Smooth muscle cell (in vitro differentiated cells): ENCODE measurements around the gene FSHR. TPM values are rescaled to one million over a fixed set of nuclear protein-coding genes. Genes with fewer than 3 reads are reported as not detected.
A peak's percentile ranks its signal among the peaks of the same experiment; 100 is the strongest.

Experiments
- DNase-seq: peaks from one replicate; lab custom pipeline; 2025; ENCODE audit not compliant: unreplicated experiment; lab: John Stamatoyannopoulos, UW
- H2AFZ ChIP-seq: fragments of 200-600 bp; sonication (generic); 2 replicates; pipeline ENCODE4 v1.6.0; 2016; ENCODE audit warnings: antibody characterized with exemption, low read depth, mild to moderate bottlenecking
- H3F3A ChIP-seq: fragments of 200-600 bp; sonication (generic); 2 replicates; pipeline ENCODE4 v1.6.0; 2017; ENCODE audit warnings: antibody characterized with exemption, low read depth
- H3K27ac ChIP-seq: fragments of 200-600 bp; sonication (generic); 2 replicates; pipeline ENCODE4 v1.5.1; 2016; ENCODE audit warnings: low read depth, mild to moderate bottlenecking
- H3K27me3 ChIP-seq: fragments of 200-600 bp; sonication (generic); 2 replicates; pipeline ENCODE4 v1.6.1; 2016; ENCODE audit warnings: low read depth, mild to moderate bottlenecking
- H3K36me3 ChIP-seq: fragments of 200-600 bp; sonication (generic); 2 replicates; pipeline ENCODE4 v1.5.1; 2016; ENCODE audit warnings: low read depth
- H3K4me1 ChIP-seq: fragments of 200-600 bp; sonication (generic); 2 replicates; pipeline ENCODE4 v1.5.1; 2016; ENCODE audit warnings: low read depth
- H3K4me2 ChIP-seq: fragments of 200-600 bp; sonication (generic); 2 replicates; pipeline ENCODE4 v1.6.0; 2016; ENCODE audit warnings: mild to moderate bottlenecking
- H3K4me3 ChIP-seq: fragments of 200-600 bp; sonication (generic); 2 replicates; pipeline ENCODE4 v1.5.1; 2016; ENCODE audit warnings: mild to moderate bottlenecking
- H3K79me2 ChIP-seq: fragments of 200-600 bp; sonication (generic); 2 replicates; pipeline ENCODE4 v1.6.0; 2016; ENCODE audit warnings: low read depth, mild to moderate bottlenecking
- H3K9ac ChIP-seq: fragments of 200-600 bp; sonication (generic); 2 replicates; pipeline ENCODE4 v1.6.0; 2016; ENCODE audit warnings: low read depth
- H3K9me3 ChIP-seq: fragments of 200-600 bp; sonication (generic); replicated peaks from 2 replicates; pipeline ENCODE4 v1.5.1; 2016; ENCODE audit warnings: low read depth
- H4K20me1 ChIP-seq: fragments of 200-600 bp; sonication (generic); 2 replicates; pipeline ENCODE4 v1.6.0; 2016; ENCODE audit warnings: low read depth
- CTCF ChIP-seq: fragments of 200-600 bp; sonication (generic); IDR thresholded peaks from 2 replicates; pipeline ENCODE4 v1.5.1; 2017; ENCODE audit warnings: borderline replicate concordance, mild to moderate bottlenecking, antibody characterized with exemption; ENCODE audit not compliant: insufficient read depth, poor library complexity, severe bottlenecking
- WGBS: methylation state at CpG from one replicate; pipeline ENCODE4 v1.1.7; 2016; ENCODE audit warnings: low lambda C conversion rate; 5-methylcytosine and 5-hydroxymethylcytosine counted together
- polyA plus RNA-seq: library from polyadenylated mRNA; unstranded; fragments of >200 nt; fragmentation: Nextera tagmentation; extraction: Ambion mirVana; gene quantifications from 2 replicates; pipeline ENCODE4 v1.2.1, GENCODE V29; 2016
- total RNA-seq: library from RNA; depleted of rRNA; stranded (reverse); fragments of >200 nt; gene quantifications from 2 replicates; pipeline ENCODE4 v1.2.3, GENCODE V29; 2014

Gene FSHR
- total and polyA plus RNA-seq, 2 experiments from 2014 or later = not detected

GRCh38 chr2:49021271-49021670, 133.0 kb downstream of the FSHR start:
- Histone ChIP-seq H3K27ac (no peak overlapping the region), H3K36me3 (no peaks in the 10 kb centered on the region), H3K9me3 (no peaks in the 10 kb centered on the region), H3K4me3 (no peak overlapping the region), H3K4me2 (no peak overlapping the region), H3K27me3 (no peaks in the 10 kb centered on the region), H3K9ac (no peak overlapping the region), H3K4me1 (no peaks in the 10 kb centered on the region), H4K20me1 (no peaks in the 10 kb centered on the region), H2AFZ (no peak overlapping the region), H3K79me2 (no peaks in the 10 kb centered on the region), H3F3A (no peaks in the 10 kb centered on the region)
- DNase-seq = no peak
- WGBS = 62% methylated on average over 2 of the region's 2 CpGs
- no peak for TF ChIP-seq CTCF

DNA sequence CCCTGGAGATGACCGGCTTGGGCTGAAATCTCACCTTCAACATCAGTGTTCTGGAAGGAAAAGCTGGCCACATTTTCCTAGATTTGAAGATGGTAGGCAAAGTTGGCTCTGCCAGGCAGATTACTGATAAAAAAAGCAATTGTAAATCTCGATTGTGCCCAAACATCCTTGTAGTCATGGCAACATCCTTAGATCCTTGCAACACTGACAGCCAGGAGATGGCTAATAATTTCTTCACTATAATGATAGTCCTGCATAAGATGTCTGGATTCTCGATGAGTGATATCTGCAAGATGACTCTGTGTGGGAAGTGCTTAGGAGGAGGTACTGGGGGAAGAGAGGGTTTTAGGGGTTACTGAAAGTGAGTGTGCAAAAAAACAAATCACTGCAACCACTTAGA, 149.1 kb downstream of the FSHR start:
- no peak overlapping the region for H2AFZ ChIP-seq
- no peak overlapping the region for H3K4me3 ChIP-seq
- no peak for DNase-seq
- WGBS = 84% methylated on average over 3 of the region's 3 CpGs
- no peaks in the 10 kb centered on the region for H3K9me3 ChIP-seq
- no peak overlapping the region for H3K4me2 ChIP-seq
- no peaks in the 10 kb centered on the region for H3K4me1 ChIP-seq
- no peak overlapping the region for H3K27ac ChIP-seq
- no peaks in the 10 kb centered on the region for H3K79me2 ChIP-seq
- no peaks in the 10 kb centered on the region for H3K27me3 ChIP-seq
- no peak for TF ChIP-seq CTCF
- H4K20me1 ChIP-seq = no peaks in the 10 kb centered on the region
- no peaks in the 10 kb centered on the region for H3F3A ChIP-seq
- H3K36me3 ChIP-seq = no peaks in the 10 kb centered on the region
- H3K9ac ChIP-seq = no peak overlapping the region

GRCh38 chr2:49004036-49004626, 150.2 kb downstream of the FSHR start:
- Histone ChIP-seq H3K27me3 (no peaks in the 10 kb centered on the region), H3K9me3 (no peaks in the 10 kb centered on the region), H4K20me1 (no peaks in the 10 kb centered on the region), H3K4me1 (no peaks in the 10 kb centered on the region), H3K9ac (no peak overlapping the region), H3K27ac (no peak overlapping the region), H3F3A (no peaks in the 10 kb centered on the region), H2AFZ (no peak overlapping the region), H3K79me2 (no peaks in the 10 kb centered on the region), H3K4me3 (no peak overlapping the region), H3K36me3 (no peaks in the 10 kb centered on the region), H3K4me2 (no peak overlapping the region)
- TF ChIP-seq CTCF = no peak
- no peak for DNase-seq
- 29% methylated on average over 1 of the region's 1 CpG for WGBS

DNA sequence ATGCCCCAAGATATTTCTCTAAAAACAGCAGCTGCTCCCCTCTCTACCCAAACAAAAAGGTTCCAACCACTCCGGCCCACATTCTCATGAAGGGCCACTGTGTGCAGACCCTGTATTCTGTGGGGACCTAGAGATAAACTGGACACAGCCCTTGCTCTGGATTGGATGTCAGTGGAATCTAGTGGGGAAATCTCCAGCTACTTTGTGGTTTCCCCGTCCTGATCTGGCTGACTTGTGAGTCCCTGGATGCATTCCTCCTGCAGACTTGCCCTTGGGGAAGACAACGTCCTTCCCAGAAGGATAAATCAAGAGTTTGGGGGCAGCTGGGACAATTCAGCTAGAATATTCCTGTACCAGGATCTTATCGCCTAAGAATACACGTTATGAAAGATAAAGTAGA, 151.1 kb downstream of the FSHR start:
- H3F3A ChIP-seq = no peaks in the 10 kb centered on the region
- no peaks in the 10 kb centered on the region for H3K36me3 ChIP-seq
- no peak for TF ChIP-seq CTCF
- no peak overlapping the region for H3K27ac ChIP-seq
- H3K4me3 ChIP-seq = no peak overlapping the region
- H3K4me2 ChIP-seq = peak overlapping the region; percentile 24
- no peak overlapping the region for H3K9ac ChIP-seq
- H4K20me1 ChIP-seq = no peaks in the 10 kb centered on the region
- no peak for DNase-seq
- no peaks in the 10 kb centered on the region for H3K79me2 ChIP-seq
- no peaks in the 10 kb centered on the region for H3K4me1 ChIP-seq
- no peak overlapping the region for H2AFZ ChIP-seq
- H3K27me3 ChIP-seq = no peaks in the 10 kb centered on the region
- 44% methylated on average over 5 of the region's 5 CpGs for WGBS
- no peaks in the 10 kb centered on the region for H3K9me3 ChIP-seq
